RPMI8226 (cell line): ENCODE data around the gene ERVW-1.
"Not testable (repeated sequence)": the region's sequence is repeated elsewhere in the genome, so short reads cannot be mapped to it uniquely, and the experiment has no call there.

Source experiments
- DNase-seq: peaks from one replicate; pipeline ENCODE4 v3.0.0-alpha.2; 2015

ERVW-1 gene

GRCh38 chr7:92468589-92468988 lies 9.2 kb downstream of the ERVW-1 start:
- not testable (repeated sequence) for DNase-seq

GRCh38 chr7:92466682-92467081 lies 11.1 kb downstream of the ERVW-1 start:
- no peak for DNase-seq

- no peak for DNase-seq
These were observed 13.2 kb downstream of the ERVW-1 start for GRCh38 chr7:92464515-92464914.

- no peak for DNase-seq
These were observed 15.2 kb downstream of the ERVW-1 start for GRCh38 chr7:92462560-92462959.

- DNase-seq: peak; percentile 57
These were observed 16.4 kb downstream of the ERVW-1 start for GRCh38 chr7:92461027-92462003.

GRCh38 chr7:92460510-92460909 lies 17.2 kb downstream of the ERVW-1 start:
- no peak for DNase-seq

GRCh38 chr7:92460109-92460508 lies 17.6 kb downstream of the ERVW-1 start:
- DNase-seq: no peak

GRCh38 chr7:92456236-92456635 lies 21.5 kb downstream of the ERVW-1 start:
- DNase-seq: no peak

GRCh38 chr7:92451645-92452044 lies 26.1 kb downstream of the ERVW-1 start:
- DNase-seq: no peak

GRCh38 chr7:92448205-92448747 lies 29.5 kb downstream of the ERVW-1 start:
- DNase-seq: peak; percentile 74

- DNase-seq: peak; percentile 94
These were observed 30.2 kb downstream of the ERVW-1 start, which contains the start of gene GATAD1 for GRCh38 chr7:92447345-92448204. GATAD1 (plus strand) TSS chr7:92447482; CDS start chr7:92447730, 248 bp downstream.

GRCh38 chr7:92446869-92447344 lies 30.8 kb downstream of the ERVW-1 start:
- no peak for DNase-seq

- DNase-seq: not testable (repeated sequence)
These were observed 35.0 kb downstream of the ERVW-1 start for GRCh38 chr7:92442720-92443119.

GRCh38 chr7:92437956-92438491 lies 39.7 kb downstream of the ERVW-1 start:
- no peak for DNase-seq

- DNase-seq: no peak
These were observed 40.9 kb downstream of the ERVW-1 start for GRCh38 chr7:92436612-92437445.

- DNase-seq: no peak
These were observed 42.2 kb downstream of the ERVW-1 start for GRCh38 chr7:92435542-92435941.

- DNase-seq: no peak
These were observed 44.7 kb downstream of the ERVW-1 start for GRCh38 chr7:92433019-92433418.

- no peak for DNase-seq
These were observed 45.3 kb downstream of the ERVW-1 start for GRCh38 chr7:92432299-92432946.

- DNase-seq: no peak
These were observed 50.6 kb downstream of the ERVW-1 start for GRCh38 chr7:92427193-92427592.

- peak; percentile 36 for DNase-seq
These were observed 52.3 kb downstream of the ERVW-1 start for GRCh38 chr7:92425311-92425947.

- DNase-seq: no peak
These were observed 54.0 kb downstream of the ERVW-1 start for GRCh38 chr7:92423710-92424131.
